Activated CD8-positive, alpha-beta T cell treated with anti-CD3 and anti-CD28 coated beads, Interleukin-2, amount 10 ng/mL, durations not matched to agents 7 days and 5 days (primary cell): ENCODE data around the gene CD200. TPM values are rescaled to one million over a fixed set of nuclear protein-coding genes. Genes with fewer than 3 reads are reported as not detected.

Source experiments
- ATAC-seq: fragments of 150-1000 bp; cut with Tn5 transposase; one replicate; pipeline ENCODE4 v1.10.0; 2021; ENCODE audit warnings: moderate library complexity
- CTCF ChIA-PET: fragments of 350-600 bp; sonication (Branson Sonifier 250); formaldehyde crosslinking; loops from one replicate; lab custom pipeline; 2021; ENCODE audit warnings: antibody characterized with exemption; lab: Charles Lee
- POLR2A ChIA-PET: fragments of 350-600 bp; sonication (Branson Sonifier 250); formaldehyde crosslinking; loops from one replicate; lab custom pipeline; 2021; ENCODE audit warnings: antibody characterized with exemption; lab: Charles Lee
- DNase-seq: peaks from one replicate; pipeline ENCODE4 v3.0.0-alpha.2; 2020
- H3K27ac Mint-ChIP-seq: one replicate; pipeline ENCODE4 v1.8.0; 2021; ENCODE audit warnings: mild to moderate bottlenecking, mixed read lengths
- H3K27me3 Mint-ChIP-seq: one replicate; pipeline ENCODE4 v1.8.0; 2021; ENCODE audit warnings: low read depth, mixed read lengths
- H3K36me3 Mint-ChIP-seq: one replicate; pipeline ENCODE4 v1.8.0; 2021; ENCODE audit warnings: low read depth, mixed read lengths
- H3K4me1 Mint-ChIP-seq: one replicate; pipeline ENCODE4 v1.8.0; 2021; ENCODE audit warnings: low read depth, mixed read lengths
- H3K4me3 Mint-ChIP-seq: one replicate; pipeline ENCODE4 v1.8.0; 2021; ENCODE audit warnings: mild to moderate bottlenecking, mixed read lengths
- H3K9me3 Mint-ChIP-seq: one replicate; pipeline ENCODE4 v1.8.0; 2022; ENCODE audit warnings: mixed read lengths; ENCODE audit not compliant: insufficient read depth
- total RNA-seq, 2 experiments: library from RNA; stranded (reverse); gene quantifications; one replicate each; pipeline ENCODE4 v1.2.3, GENCODE V29; 2021

Gene CD200
- total RNA-seq, 2 experiments from 2014 or later, result 0.86 to 1.4 TPM

GRCh38 chr3:112307557-112307956 is 25.4 kb upstream of the CD200 start:
- H3K36me3 Mint-ChIP-seq, result no peaks in the 10 kb centered on the region
- no peak for DNase-seq
- no peak for ATAC-seq
- ChIA-PET CTCF (interaction anchor here (0.6 to 1.4 kb wide), 3 partner anchors 14 to 196 kb away, joined by 3 read pairs; no protein-coding TSS in a partner anchor), POLR2A (no interaction called here)
- no peaks in the 10 kb centered on the region for H3K9me3 Mint-ChIP-seq
- H3K27ac Mint-ChIP-seq, result no peak overlapping the region
- no peaks in the 10 kb centered on the region for H3K4me1 Mint-ChIP-seq
- H3K27me3 Mint-ChIP-seq, result no peaks in the 10 kb centered on the region
- H3K4me3 Mint-ChIP-seq, result no peak overlapping the region

DNA sequence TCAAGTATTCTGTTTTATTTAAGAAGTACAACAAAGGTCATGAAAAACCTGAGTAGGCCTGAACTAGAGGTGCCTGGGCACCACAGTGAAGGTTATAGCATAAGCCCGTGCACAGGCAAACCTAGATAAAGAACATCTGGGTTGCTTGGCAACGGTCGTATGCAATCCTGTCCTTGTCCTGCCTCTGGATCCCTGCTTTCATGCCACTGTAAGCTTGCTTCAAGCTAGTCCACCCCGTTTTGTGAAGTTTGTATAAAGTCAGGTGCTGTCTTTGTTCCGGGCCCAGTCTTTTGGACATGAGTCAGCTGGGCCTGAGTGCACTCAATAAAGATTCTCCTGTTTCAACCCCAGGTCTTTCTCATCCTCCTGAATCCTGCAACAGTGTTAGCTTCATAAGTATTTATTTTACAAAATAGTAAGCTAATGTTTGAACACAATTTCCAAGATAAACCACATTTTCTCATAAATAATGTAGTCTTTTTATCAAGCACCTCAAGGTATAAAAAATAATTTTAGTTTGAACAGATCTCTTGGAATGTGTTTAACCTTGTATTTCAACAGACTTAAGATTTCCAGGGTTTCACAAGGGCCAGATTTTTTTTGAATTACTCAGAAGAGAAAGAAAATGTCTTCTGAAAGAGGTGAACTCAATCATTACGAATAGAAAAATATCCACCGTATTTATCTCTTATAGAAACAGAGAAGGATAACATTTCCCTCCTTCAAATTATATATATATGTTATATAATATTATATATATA is 24.6 kb upstream of the CD200 start:
- Mint-ChIP-seq H3K27me3 (no peaks in the 10 kb centered on the region), H3K4me3 (no peak overlapping the region), H3K36me3 (no peaks in the 10 kb centered on the region), H3K27ac (no peak overlapping the region), H3K9me3 (no peaks in the 10 kb centered on the region), H3K4me1 (no peaks in the 10 kb centered on the region)
- DNase-seq, result no peak
- ChIA-PET POLR2A (no interaction called here), CTCF (interaction anchor here (0.8 to 1.0 kb wide), 3 partner anchors 9 to 14 kb away, joined by 3 read pairs; partner anchors contain the start of gene SLC9C1)
- no peak for ATAC-seq

GRCh38 chr3:112314649-112315048 is 18.3 kb upstream of the CD200 start:
- H3K27ac Mint-ChIP-seq, result no peak overlapping the region
- DNase-seq (no peak), ATAC-seq (no peak)
- H3K4me1 Mint-ChIP-seq, result no peaks in the 10 kb centered on the region
- H3K36me3 Mint-ChIP-seq, result no peaks in the 10 kb centered on the region
- POLR2A ChIA-PET, result no interaction called here
- H3K9me3 Mint-ChIP-seq, result no peaks in the 10 kb centered on the region
- H3K4me3 Mint-ChIP-seq, result no peak overlapping the region
- CTCF ChIA-PET, result interaction anchor here (0.9 to 1.9 kb wide), 4 partner anchors 9 to 178 kb away, joined by 3 to 8 read pairs (median 4); no protein-coding TSS in a partner anchor
- H3K27me3 Mint-ChIP-seq, result no peaks in the 10 kb centered on the region

DNA sequence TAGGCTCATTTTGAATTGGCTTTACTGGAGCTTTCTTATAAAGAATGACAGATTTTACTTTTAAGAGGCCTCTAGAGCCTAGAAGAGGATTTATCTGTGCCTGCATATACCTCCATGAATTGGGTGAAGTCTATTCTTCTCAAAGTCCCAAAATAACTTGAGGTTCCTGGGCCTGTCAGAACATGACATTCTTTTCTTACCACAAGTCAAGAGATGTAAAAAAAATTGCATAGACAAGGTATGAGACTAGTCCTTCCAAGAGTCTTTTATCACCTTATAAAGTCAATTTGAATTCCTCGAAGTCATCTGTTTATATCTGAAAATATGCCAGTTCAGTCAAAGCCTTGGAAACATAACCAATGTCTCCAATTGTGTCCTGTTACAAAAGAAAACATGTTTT is 17.2 kb upstream of the CD200 start:
- Mint-ChIP-seq H3K36me3 (no peaks in the 10 kb centered on the region), H3K4me1 (no peaks in the 10 kb centered on the region), H3K27me3 (no peaks in the 10 kb centered on the region), H3K27ac (no peak overlapping the region), H3K4me3 (no peak overlapping the region), H3K9me3 (no peaks in the 10 kb centered on the region)
- ChIA-PET CTCF (interaction anchor here (0.9 to 1.8 kb wide), 4 partner anchors 10 to 23 kb away, joined by 3 to 8 read pairs (median 4); partner anchors contain the start of gene CD200), POLR2A (no interaction called here)
- DNase-seq, result no peak
- ATAC-seq, result no peak

DNA sequence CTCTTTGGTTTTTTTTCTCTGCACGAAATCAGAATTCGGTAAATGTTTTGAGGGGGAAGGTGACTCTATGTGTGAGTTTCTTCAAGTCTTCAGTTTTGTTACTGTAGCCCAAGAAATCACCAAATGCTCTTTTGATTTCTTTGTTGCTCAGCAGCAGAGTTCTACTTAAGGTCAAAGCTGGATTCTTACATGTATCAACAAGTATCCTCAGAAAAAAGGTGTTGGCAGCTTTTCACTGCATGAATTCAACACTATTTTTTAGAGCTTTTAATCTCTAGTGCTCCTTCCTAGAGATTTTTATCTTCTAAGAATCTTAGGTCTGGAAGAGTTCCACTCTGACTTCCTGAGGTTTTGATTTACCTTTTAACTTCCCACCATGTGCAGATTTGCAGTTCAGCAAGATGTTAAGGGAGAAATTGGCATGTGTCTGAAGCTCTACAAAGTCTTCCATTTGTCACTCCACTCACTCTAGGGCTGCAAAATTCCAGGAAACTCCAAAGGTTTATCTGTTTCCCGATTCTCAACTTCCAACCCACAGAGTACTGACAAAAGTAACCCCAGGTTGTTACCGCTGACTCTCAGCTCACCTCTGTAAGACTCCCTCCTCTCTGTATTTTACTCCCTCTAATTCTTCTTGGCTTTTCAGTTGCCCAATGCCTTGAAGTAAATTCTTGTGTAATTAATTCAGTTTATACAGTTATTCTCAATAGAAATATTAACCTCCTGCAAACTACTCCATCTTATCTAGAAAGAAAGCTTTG is 13.3 kb upstream of the CD200 start:
- DNase-seq (no peak), ATAC-seq (no peak)
- POLR2A ChIA-PET, result interaction anchor here (0.7 to 0.9 kb wide), 2 partner anchors 15 to 186 kb away, joined by 3 to 5 read pairs; no protein-coding TSS in a partner anchor
- H3K27ac Mint-ChIP-seq, result no peak overlapping the region
- CTCF ChIA-PET, result interaction anchor here (0.6 to 2.0 kb wide), 11 partner anchors 14 to 277 kb away, joined by 3 to 9 read pairs (median 3); partner anchors contain the start of genes CD200 and SLC9C1
- no peak overlapping the region for H3K4me3 Mint-ChIP-seq
- no peaks in the 10 kb centered on the region for H3K9me3 Mint-ChIP-seq
- H3K4me1 Mint-ChIP-seq, result no peaks in the 10 kb centered on the region
- H3K27me3 Mint-ChIP-seq, result peaks cover 8% of the 10 kb centered on the region
- no peaks in the 10 kb centered on the region for H3K36me3 Mint-ChIP-seq

GRCh38 chr3:112320691-112321090 is 12.3 kb upstream of the CD200 start:
- H3K9me3 Mint-ChIP-seq, result no peaks in the 10 kb centered on the region
- DNase-seq, result no peak
- H3K27me3 Mint-ChIP-seq, result peaks cover 8% of the 10 kb centered on the region
- POLR2A ChIA-PET, result no interaction called here
- H3K27ac Mint-ChIP-seq, result no peak overlapping the region
- ATAC-seq, result no peak
- CTCF ChIA-PET, result interaction anchor here (1.0 to 5.6 kb wide), 5 partner anchors 13 to 209 kb away, joined by 3 to 40 read pairs (median 9); partner anchors contain the start of genes CD200 and SLC9C1
- no peaks in the 10 kb centered on the region for H3K4me1 Mint-ChIP-seq
- no peaks in the 10 kb centered on the region for H3K36me3 Mint-ChIP-seq
- no peak overlapping the region for H3K4me3 Mint-ChIP-seq

GRCh38 chr3:112321867-112322652 is 10.9 kb upstream of the CD200 start:
- POLR2A ChIA-PET, result interaction anchor here (0.6 to 1.0 kb wide), 2 partner anchors 11 to 485 kb away, joined by 3 to 4 read pairs; partner anchors contain the start of gene CD200
- Mint-ChIP-seq H3K27me3 (peaks cover 10% of the 10 kb centered on the region), H3K27ac (no peak overlapping the region)

GRCh38 chr3:112327371-112327951 is 5.5 kb upstream of the CD200 start:
- Mint-ChIP-seq H3K9me3 (no peaks in the 10 kb centered on the region), H3K4me3 (no peak overlapping the region), H3K27me3 (peaks cover 8% of the 10 kb centered on the region), H3K27ac (no peak overlapping the region), H3K4me1 (peaks cover 4% of the 10 kb centered on the region), H3K36me3 (no peaks in the 10 kb centered on the region)
- CTCF ChIA-PET, result interaction anchor here (0.8 to 2.0 kb wide), 11 partner anchors 14 to 230 kb away, joined by 3 to 15 read pairs (median 4); partner anchors contain the start of gene SLC9C1
- POLR2A ChIA-PET, result no interaction called here
- peak; percentile 99 for ATAC-seq
- peak; percentile 70 for DNase-seq

More at GRCh38 chr3:112321867-112322652, 10.9 kb upstream of the CD200 start:
- no peak for DNase-seq
- CTCF ChIA-PET, result interaction anchor here (0.9 to 5.6 kb wide), 10 partner anchors 12 to 211 kb away, joined by 3 to 40 read pairs (median 7); partner anchors contain the start of genes GCSAM and SLC9C1
- H3K36me3 Mint-ChIP-seq, result no peaks in the 10 kb centered on the region
- H3K4me1 Mint-ChIP-seq, result no peaks in the 10 kb centered on the region
- no peak for ATAC-seq
- no peaks in the 10 kb centered on the region for H3K9me3 Mint-ChIP-seq
- H3K4me3 Mint-ChIP-seq, result no peak overlapping the region

DNA sequence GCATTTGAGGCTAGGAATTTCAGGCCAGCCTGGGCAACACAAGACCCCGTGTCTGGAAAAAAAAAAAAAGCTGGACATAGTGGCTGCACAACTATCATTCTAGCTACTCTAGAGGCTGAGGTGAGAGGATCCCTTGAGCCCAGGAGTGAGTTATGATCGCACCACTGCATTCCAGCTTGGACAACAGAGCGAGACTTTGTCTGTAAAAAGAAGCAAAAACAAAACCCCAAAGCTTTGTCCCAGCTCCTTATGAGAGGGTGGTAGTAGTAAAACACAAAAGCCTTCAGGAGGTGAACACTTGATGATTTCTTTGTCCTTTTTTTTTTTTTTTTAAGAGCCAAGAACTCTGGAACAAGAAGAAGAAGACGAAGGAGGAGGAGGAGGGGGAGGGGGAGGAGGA is 1.1 kb upstream of the CD200 start:
- no peaks in the 10 kb centered on the region for H3K36me3 Mint-ChIP-seq
- peak overlapping the region; percentile 5 for H3K4me3 Mint-ChIP-seq
- peaks cover 29% of the 10 kb centered on the region for H3K4me1 Mint-ChIP-seq
- DNase-seq (no peak), ATAC-seq (no peak)
- POLR2A ChIA-PET, result no interaction called here
- no peaks in the 10 kb centered on the region for H3K9me3 Mint-ChIP-seq
- H3K27me3 Mint-ChIP-seq, result peaks cover under 1% of the 10 kb centered on the region
- H3K27ac Mint-ChIP-seq, result no peak overlapping the region
- CTCF ChIA-PET, result interaction anchor here (0.7 to 2.5 kb wide), 4 partner anchors 127 to 251 kb away, joined by 3 to 15 read pairs (median 4); no protein-coding TSS in a partner anchor

- H3K9me3 Mint-ChIP-seq, result no peaks in the 10 kb centered on the region
- ChIA-PET CTCF (interaction anchor here (0.6 to 2.8 kb wide), 37 partner anchors 9 to 715 kb away, joined by 3 to 24 read pairs (median 4); partner anchors contain the start of genes BTLA, GCSAM and SLC9C1), POLR2A (interaction anchor here (0.7 to 1.5 kb wide), 7 partner anchors 11 to 228 kb away, joined by 3 to 6 read pairs (median 4); partner anchors contain the start of genes ATG3, BTLA and SLC35A5)
- peaks cover 32% of the 10 kb centered on the region for H3K4me1 Mint-ChIP-seq
- no peaks in the 10 kb centered on the region for H3K36me3 Mint-ChIP-seq
- peak; percentile 55 for ATAC-seq
- peak overlapping the region; percentile 78 for H3K27ac Mint-ChIP-seq
- DNase-seq, result peak; percentile 27
- H3K4me3 Mint-ChIP-seq, result peak overlapping the region; percentile 84
- H3K27me3 Mint-ChIP-seq, result no peaks in the 10 kb centered on the region
Measured at GRCh38 chr3:112333381-112334317, 693 bp downstream of the CD200 start.
